Activated CD4-positive, CD25-positive, alpha-beta regulatory T cell (primary cell): Measurements from ENCODE around the gene OR10H4.
A peak's percentile ranks its signal among the peaks of the same experiment; 100 is the strongest.
"Not testable (repeated sequence)": the region's sequence is repeated elsewhere in the genome, so short reads cannot be mapped to it uniquely, and the experiment has no call there.

Source experiments
- DNase-seq, 4 experiments: peaks; one replicate each; lab custom pipeline; 2025; lab: John Stamatoyannopoulos, UW

OR10H4 gene

DNA sequence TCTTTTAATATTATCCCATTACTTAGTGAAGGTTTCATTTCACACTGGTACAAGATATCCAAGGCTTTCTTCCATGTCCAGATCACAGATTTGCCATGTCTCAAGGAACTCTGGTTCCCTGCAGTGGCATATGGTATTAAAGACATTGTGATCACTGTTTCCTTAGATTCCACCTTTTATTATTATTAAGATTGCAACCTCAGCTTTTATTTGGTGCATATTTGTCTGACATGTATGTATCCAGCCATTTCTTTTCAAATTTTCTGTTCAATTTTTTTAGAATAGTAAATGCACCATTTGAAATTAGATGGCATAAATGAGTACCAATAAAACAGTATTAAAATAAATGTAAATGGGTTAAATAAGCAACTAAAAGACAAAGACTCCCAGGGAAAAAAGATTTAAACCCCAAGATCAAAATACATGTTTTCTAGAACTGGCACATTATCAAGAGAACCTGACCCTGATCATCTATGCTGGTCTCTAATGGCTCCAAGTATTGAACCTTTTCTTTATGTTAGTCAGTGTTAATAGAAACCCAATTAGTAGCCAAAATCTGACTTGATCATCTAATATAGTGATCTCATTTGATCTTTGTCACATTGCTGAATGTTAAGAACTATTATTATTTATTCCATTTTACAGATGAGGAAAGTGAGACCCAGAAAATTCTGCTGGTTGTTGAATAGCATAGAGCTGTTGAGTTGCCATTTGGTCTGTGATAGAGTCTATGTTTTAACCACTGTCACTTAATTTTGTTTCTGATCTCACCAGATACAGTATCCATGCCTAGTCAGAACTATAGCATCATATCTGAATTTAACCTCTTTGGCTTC lies at the start of gene OR10H4:
Gene OR10H4, plus strand, starts transcription at position 786 of the 836 bp plus-strand sequence. Its CDS starts 0 bp downstream, at position 786.
- DNase-seq = no peak

GRCh38 chr19:15899561-15899960 lies 49.2 kb upstream of the OR10H4 start:
- DNase-seq = not testable (repeated sequence)

GRCh38 chr19:15900032-15900431 lies 48.8 kb upstream of the OR10H4 start:
- not testable (repeated sequence) for DNase-seq

GRCh38 chr19:15900504-15900903 lies 48.3 kb upstream of the OR10H4 start:
- DNase-seq = no peak

GRCh38 chr19:15902254-15902653 lies 46.6 kb upstream of the OR10H4 start:
- no peak for DNase-seq

GRCh38 chr19:15902898-15903297 lies 45.9 kb upstream of the OR10H4 start:
- not testable (repeated sequence) for DNase-seq

- no peak for DNase-seq
These were observed 43.8 kb upstream of the OR10H4 start for GRCh38 chr19:15905026-15905425.

GRCh38 chr19:15911599-15912235 lies 37.1 kb upstream of the OR10H4 start:
- DNase-seq = no peak

- no peak for DNase-seq
These were observed 35.4 kb upstream of the OR10H4 start for GRCh38 chr19:15913384-15913783.

- DNase-seq = no peak
These were observed 35.0 kb upstream of the OR10H4 start for GRCh38 chr19:15913830-15914229.

DNA sequence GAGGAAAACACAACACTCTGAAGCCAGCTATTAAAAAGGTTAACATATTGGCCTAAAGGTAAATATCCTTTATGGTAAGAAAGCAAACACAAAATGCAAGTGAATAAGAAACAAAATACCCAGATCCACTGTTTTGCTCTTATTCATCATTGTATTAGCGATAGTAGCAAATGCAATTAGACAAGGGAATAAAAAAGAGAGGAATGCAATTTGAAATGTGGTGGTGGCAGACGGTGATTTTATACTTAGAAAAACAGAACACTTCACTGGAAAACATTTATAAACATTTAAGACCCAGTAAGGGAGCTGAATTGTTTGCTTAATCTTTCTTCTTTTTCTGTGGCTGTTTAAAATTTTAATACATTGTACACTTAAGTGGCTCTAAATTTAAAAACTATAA lies 33.7 kb upstream of the OR10H4 start:
- no peak for DNase-seq

DNA sequence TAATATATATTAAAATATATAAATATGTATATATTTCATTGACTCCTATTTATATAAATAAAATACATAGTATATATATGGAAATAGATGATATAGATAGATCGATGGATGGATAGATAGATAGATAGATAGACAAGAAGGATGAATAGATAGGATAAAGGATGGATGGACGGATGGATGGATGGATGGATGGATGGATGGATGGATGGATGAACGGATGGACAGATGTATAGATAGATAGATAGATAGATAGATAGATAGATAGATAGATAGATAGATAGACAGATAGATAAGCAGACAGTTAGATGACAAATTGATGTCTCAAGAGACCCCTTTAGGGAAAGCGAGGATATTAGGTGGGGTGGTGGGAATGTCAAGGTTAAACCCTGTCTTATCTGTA lies 29.6 kb upstream of the OR10H4 start:
- no peak for DNase-seq

GRCh38 chr19:15922021-15922420 lies 26.8 kb upstream of the OR10H4 start:
- DNase-seq = no peak

- no peak for DNase-seq
These were observed 25.1 kb upstream of the OR10H4 start for GRCh38 chr19:15923702-15924101.

DNA sequence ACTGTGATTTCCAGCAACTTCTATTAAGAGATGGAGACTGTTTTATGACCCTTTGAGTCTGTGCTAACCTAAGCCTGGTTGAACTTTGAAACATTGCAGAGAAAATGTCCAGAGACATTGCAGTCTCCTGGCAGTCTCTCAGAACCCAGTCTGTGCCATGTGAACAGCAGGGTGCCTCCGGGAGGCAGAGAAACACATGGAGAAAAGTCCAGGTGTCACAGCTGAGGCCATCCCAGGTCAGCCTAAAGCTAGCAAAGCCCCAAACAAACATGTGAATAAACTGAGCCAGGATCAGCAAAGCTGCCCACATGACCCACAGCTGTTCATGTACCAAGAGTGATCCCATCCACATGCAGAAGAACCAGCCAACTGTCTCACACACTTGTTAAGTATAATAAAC lies 22.3 kb upstream of the OR10H4 start:
- no peak for DNase-seq

- DNase-seq = no peak
These were observed 20.5 kb upstream of the OR10H4 start for GRCh38 chr19:15928321-15928720.

- peak in 1 of 4 experiments; percentile 7 for DNase-seq
These were observed 15.0 kb upstream of the OR10H4 start for GRCh38 chr19:15933761-15934331.

GRCh38 chr19:15934332-15935078 lies 14.3 kb upstream of the OR10H4 start, which contains the start of gene CYP4F11:
CYP4F11 (minus strand) TSS chr19:15934529; CDS start chr19:15934408, 121 bp downstream.
- DNase-seq = no peak

GRCh38 chr19:15935167-15935702 lies 13.6 kb upstream of the OR10H4 start:
- DNase-seq = no peak

DNA sequence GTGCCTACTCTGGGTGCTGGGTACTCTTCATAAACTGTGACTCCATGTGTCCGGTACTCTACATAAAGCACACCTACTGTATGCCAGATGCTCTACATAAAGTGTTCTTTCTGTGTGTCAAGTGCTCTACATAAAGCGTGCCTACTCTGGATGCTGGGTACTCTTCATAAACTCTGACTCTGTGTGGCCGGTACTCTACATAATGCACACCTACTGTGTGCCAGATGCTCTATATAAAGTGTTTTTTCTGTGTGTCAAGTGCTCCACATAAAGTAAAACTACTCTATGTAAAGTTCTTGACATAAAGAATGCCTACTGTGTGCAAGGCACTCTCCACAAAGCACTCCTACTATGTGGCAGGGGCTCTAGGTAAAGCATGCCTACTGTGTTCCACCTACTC lies 12.6 kb upstream of the OR10H4 start:
- no peak for DNase-seq

DNA sequence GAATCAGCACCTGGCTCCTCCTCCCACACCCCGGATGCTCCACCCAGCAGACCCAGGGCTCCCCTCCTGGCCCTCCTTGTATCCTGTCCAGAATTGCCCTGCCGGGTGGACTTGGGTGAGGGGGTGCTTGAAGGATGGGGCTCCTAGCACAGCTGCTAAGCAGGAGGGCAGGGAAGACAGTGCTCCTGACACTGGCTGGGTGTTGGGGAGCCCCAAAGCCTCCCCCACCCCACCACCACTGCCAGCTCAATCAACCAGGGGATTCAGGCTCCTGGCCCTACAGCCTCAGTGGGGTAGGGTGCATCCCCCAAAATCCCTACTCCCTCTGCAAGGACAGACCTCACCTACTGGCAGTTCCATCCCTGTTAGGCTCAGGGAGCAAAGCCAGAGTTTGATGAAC lies 11.9 kb upstream of the OR10H4 start:
- DNase-seq = no peak

- no peak for DNase-seq
These were observed 11.0 kb upstream of the OR10H4 start for GRCh38 chr19:15937771-15938170.
